OCI-LY7 (cell line): ENCODE data around the gene SLC2A10. TPM values are rescaled to one million over a fixed set of nuclear protein-coding genes. Genes with fewer than 3 reads are reported as not detected.

Experiments used
- BruUV-seq: library from RNA; stranded (reverse); fragments of 400-500 nt; replicated peaks from 2 replicates; lab custom pipeline; 2021; lab: Mats Ljungman, UMichigan
- CTCF ChIA-PET: fragments of 300-600 bp; sonication (Branson Sonifier 250); formaldehyde crosslinking; loops from one replicate; lab custom pipeline; 2022; ENCODE audit warnings: antibody characterized with exemption; ENCODE audit not compliant: unreplicated experiment; lab: Charles Lee
- POLR2A ChIA-PET: fragments of 300-600 bp; sonication (Branson Sonifier 250); formaldehyde crosslinking; loops from one replicate; lab custom pipeline; 2022; ENCODE audit warnings: antibody characterized with exemption; lab: Charles Lee
- DNase-seq: peaks from one replicate; pipeline ENCODE4 v3.0.0-alpha.2; 2015; ENCODE audit warnings: low spot score
- H2AFZ ChIP-seq: fragments of 200-600 bp; sonication (generic), shearing (Covaris generic); 2 replicates; pipeline ENCODE4 v1.6.1; 2014; ENCODE audit warnings: mild to moderate bottlenecking, antibody characterized with exemption, low read length, moderate library complexity
- H3K27ac ChIP-seq: fragments of 200-600 bp; sonication (generic); 2 replicates; pipeline ENCODE4 v1.5.1; 2014; ENCODE audit warnings: mixed run types, low read depth, mild to moderate bottlenecking, moderate library complexity, low read length, inconsistent platforms; ENCODE audit not compliant: poor library complexity, severe bottlenecking
- H3K36me3 ChIP-seq: fragments of 200-600 bp; sonication (generic); 2 replicates; pipeline ENCODE4 v1.6.1; 2014; ENCODE audit warnings: mild to moderate bottlenecking, antibody characterized with exemption, low read length, moderate library complexity, mixed read lengths; ENCODE audit not compliant: insufficient read depth
- H3K4me1 ChIP-seq: fragments of 200-600 bp; sonication (generic); 2 replicates; pipeline ENCODE4 v1.5.1; 2014; ENCODE audit warnings: mild to moderate bottlenecking, low read length; ENCODE audit not compliant: insufficient read depth, poor library complexity, severe bottlenecking
- H3K4me2 ChIP-seq: fragments of 200-600 bp; sonication (generic); 2 replicates; pipeline ENCODE4 v1.6.1; 2014; ENCODE audit warnings: mild to moderate bottlenecking, low read length
- H3K4me3 ChIP-seq: fragments of 200-600 bp; sonication (generic); 2 replicates; pipeline ENCODE4 v1.5.1; 2014; ENCODE audit warnings: mild to moderate bottlenecking, low read depth, low read length; ENCODE audit not compliant: poor library complexity, severe bottlenecking
- H3K79me2 ChIP-seq: fragments of 200-600 bp; sonication (generic); 2 replicates; pipeline ENCODE4 v1.6.1; 2016; ENCODE audit warnings: low read depth, mild to moderate bottlenecking, low read length, moderate library complexity, mixed read lengths; ENCODE audit not compliant: insufficient read depth
- H3K9me2 ChIP-seq: fragments of 200-600 bp; sonication (generic); 2 replicates; pipeline ENCODE4 v1.6.1; 2016; ENCODE audit warnings: mild to moderate bottlenecking, low read length, mixed read lengths; ENCODE audit not compliant: insufficient read depth
- H3K9me3 ChIP-seq: fragments of 200-600 bp; sonication (generic); 2 replicates; pipeline ENCODE4 v1.6.1; 2014; ENCODE audit warnings: mild to moderate bottlenecking, mixed run types, low read length, mixed read lengths
- H4K20me1 ChIP-seq: fragments of 200-600 bp; sonication (generic); 2 replicates; pipeline ENCODE4 v1.6.1; 2014; ENCODE audit warnings: mild to moderate bottlenecking, antibody characterized with exemption, low read length, moderate library complexity, mixed read lengths; ENCODE audit not compliant: insufficient read depth
- EZH2phosphoT487 ChIP-seq: fragments of 200-600 bp; sonication (generic); IDR thresholded peaks from 2 replicates; pipeline ENCODE4 v1.6.1; 2018; ENCODE audit warnings: low read depth, borderline replicate concordance, mild to moderate bottlenecking, mixed run types, antibody characterized with exemption, low read length, moderate library complexity, mixed read lengths
- intact Hi-C: fragments of 100-400 bp; cut with micrococcal nuclease; formaldehyde crosslinking; loops from one replicate; pipeline ENCODE4 v1.10.0; 2022; ENCODE audit not compliant: unreplicated experiment
- total RNA-seq, 2 experiments: library from RNA; depleted of rRNA in 1 of 2; stranded (reverse); fragments of >200 nt in 1 of 2; shearing (Covaris generic) in 1 of 2; gene quantifications; 2 replicates each; pipeline ENCODE4 v1.2.3, GENCODE V29; 2014 to 2022
- TF ChIP-seq, protein P1 (sequence below): fragments of 200-600 bp; sonication (generic); conservative IDR thresholded peaks from 2 replicates; pipeline ENCODE4 v1.5.1; 2014; ENCODE audit warnings: mild to moderate bottlenecking, antibody characterized with exemption, low read length, moderate library complexity, mixed read lengths

SLC2A10 gene
- total RNA-seq, 2 experiments from 2014 or later, result not detected

DNA sequence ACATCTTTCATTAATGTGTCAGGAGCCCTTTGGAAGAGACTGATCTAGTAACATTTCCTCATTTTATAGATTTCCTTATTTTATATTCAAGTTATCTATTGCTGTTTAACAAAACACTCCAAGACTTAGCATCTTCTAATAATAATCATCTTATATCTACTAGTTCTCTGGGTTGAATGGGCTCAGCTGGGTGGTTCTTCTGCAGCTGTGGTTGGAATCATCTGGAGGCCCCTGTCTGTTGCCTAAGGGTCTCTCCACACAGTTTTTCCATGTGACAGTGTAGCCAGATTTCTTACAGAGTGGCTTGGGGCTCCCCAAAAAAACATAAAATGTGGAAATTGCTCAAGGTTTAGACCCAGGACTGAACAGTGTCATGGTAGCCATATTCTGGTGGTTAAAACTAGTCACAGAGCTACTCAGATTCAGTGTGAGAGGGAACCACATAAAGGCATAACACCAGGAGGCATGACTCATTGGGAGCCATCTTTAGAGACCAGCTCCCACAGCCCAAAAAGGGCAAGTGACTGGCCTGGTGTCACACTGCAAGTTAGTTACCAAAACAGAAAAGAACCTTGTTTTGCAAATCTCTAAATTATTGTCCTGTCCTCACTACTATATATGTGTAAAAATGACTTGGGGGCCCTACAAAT, 11.5 kb downstream of the SLC2A10 start:
- Histone ChIP-seq H3K36me3 (no peaks in the 10 kb centered on the region), H3K79me2 (no peaks in the 10 kb centered on the region), H3K4me3 (no peak overlapping the region), H3K9me2 (no peaks in the 10 kb centered on the region), H4K20me1 (no peaks in the 10 kb centered on the region), H2AFZ (no peak overlapping the region), H3K9me3 (0 out of 2 replicates have a peak, but pooled peaks cover 4% of the 10 kb centered on the region), H3K27ac (no peak overlapping the region), H3K4me2 (no peak overlapping the region), H3K4me1 (no peaks in the 10 kb centered on the region)
- intact Hi-C loops, result no loop called here
- no TSS peak for BruUV-seq
- no peak for DNase-seq
- ChIA-PET POLR2A (no interaction called here), CTCF (no interaction called here)
- TF ChIP-seq EZH2phosphoT487, result no peak
- TF ChIP-seq, protein P1, sequence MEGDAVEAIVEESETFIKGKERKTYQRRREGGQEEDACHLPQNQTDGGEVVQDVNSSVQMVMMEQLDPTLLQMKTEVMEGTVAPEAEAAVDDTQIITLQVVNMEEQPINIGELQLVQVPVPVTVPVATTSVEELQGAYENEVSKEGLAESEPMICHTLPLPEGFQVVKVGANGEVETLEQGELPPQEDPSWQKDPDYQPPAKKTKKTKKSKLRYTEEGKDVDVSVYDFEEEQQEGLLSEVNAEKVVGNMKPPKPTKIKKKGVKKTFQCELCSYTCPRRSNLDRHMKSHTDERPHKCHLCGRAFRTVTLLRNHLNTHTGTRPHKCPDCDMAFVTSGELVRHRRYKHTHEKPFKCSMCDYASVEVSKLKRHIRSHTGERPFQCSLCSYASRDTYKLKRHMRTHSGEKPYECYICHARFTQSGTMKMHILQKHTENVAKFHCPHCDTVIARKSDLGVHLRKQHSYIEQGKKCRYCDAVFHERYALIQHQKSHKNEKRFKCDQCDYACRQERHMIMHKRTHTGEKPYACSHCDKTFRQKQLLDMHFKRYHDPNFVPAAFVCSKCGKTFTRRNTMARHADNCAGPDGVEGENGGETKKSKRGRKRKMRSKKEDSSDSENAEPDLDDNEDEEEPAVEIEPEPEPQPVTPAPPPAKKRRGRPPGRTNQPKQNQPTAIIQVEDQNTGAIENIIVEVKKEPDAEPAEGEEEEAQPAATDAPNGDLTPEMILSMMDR, result no peak

DNA sequence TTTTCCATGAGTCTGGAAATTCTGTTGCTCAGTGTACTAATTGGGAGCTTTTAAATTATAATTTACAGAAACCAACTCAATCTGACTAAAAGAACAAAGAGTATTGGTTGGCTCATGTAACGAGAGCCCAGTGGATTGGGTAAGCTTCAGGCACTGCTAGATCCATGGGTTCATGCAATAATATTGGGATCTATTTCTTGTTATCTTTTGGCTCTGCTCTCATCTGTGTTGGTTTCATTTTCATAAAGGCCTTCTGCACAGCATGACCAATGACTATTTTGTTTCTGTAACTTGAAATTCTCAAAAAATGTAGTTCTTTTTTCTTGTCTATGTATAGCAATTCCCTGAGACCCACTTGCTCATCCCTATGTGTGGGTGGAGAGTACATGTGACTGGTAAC, 12.0 kb downstream of the SLC2A10 start:
- CTCF ChIA-PET, result no interaction called here
- H3K9me2 ChIP-seq, result no peaks in the 10 kb centered on the region

DNA sequence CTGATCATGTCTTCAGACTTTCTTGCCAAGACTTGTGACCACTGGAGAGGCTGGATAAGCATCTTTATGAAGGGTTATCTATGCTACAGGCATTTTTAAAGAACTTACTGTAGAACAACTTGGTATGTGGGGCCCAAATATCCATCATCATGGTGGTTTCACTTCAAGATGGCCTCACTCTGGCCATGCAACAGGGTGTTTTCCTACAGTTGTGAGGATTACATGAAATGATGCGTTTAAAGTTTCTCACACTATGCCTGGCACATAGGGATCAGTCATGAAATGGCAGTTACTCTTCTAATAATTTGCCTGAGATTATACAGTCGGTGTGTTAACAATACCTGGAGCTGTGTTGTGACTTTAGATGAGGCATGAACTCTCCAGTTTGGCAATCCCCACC, 13.0 kb downstream of the SLC2A10 start:
- H3K9me3 ChIP-seq, result 0 out of 2 replicates have a peak, but pooled peaks cover 4% of the 10 kb centered on the region
- no TSS peak for BruUV-seq
- ChIA-PET CTCF (no interaction called here), POLR2A (interaction anchor here (0.6 kb wide), 1 partner anchor 383 kb away, joined by 4 read pairs; no protein-coding TSS in a partner anchor)
- H3K4me1 ChIP-seq, result no peaks in the 10 kb centered on the region
- TF ChIP-seq, protein P1, result no peak
- no peaks in the 10 kb centered on the region for H4K20me1 ChIP-seq
- no peaks in the 10 kb centered on the region for H3K79me2 ChIP-seq
- no peak overlapping the region for H3K27ac ChIP-seq
- no peak overlapping the region for H3K4me3 ChIP-seq
- no peaks in the 10 kb centered on the region for H3K9me2 ChIP-seq
- no peaks in the 10 kb centered on the region for H3K36me3 ChIP-seq
- intact Hi-C loops, result no loop called here
- no peak overlapping the region for H2AFZ ChIP-seq
- no peak overlapping the region for H3K4me2 ChIP-seq
- no peak for DNase-seq

More for the DNA sequence above, 12.0 kb downstream of the SLC2A10 start:
- Histone ChIP-seq H3K4me3 (no peak overlapping the region), H2AFZ (no peak overlapping the region), H3K9me3 (0 out of 2 replicates have a peak, but pooled peaks cover 4% of the 10 kb centered on the region), H3K79me2 (no peaks in the 10 kb centered on the region), H3K36me3 (no peaks in the 10 kb centered on the region), H3K27ac (no peak overlapping the region), H3K4me2 (no peak overlapping the region), H4K20me1 (no peaks in the 10 kb centered on the region), H3K4me1 (no peaks in the 10 kb centered on the region)
- no TSS peak for BruUV-seq
- intact Hi-C loops, result no loop called here
- TF ChIP-seq, protein P1, result no peak
- TF ChIP-seq EZH2phosphoT487, result no peak
- no peak for DNase-seq
- POLR2A ChIA-PET, result no interaction called here
